GM12878 (cell line): Measurements from ENCODE around the gene APOBEC2. TPM values are rescaled to one million over a fixed set of nuclear protein-coding genes. Genes with fewer than 3 reads are reported as not detected.

Experiments used
- BCLAF1 ChIP-seq: fragments of 450-650 bp; IDR thresholded peaks from 2 replicates; pipeline ENCODE4 v1.6.1; 2017; ENCODE audit warnings: antibody characterized with exemption, mild to moderate bottlenecking, moderate library complexity
- HDAC2 ChIP-seq: fragments of 200-600 bp; sonication (generic); IDR thresholded peaks from 2 replicates; pipeline ENCODE4 v1.6.1; 2017
- KLF5 ChIP-seq: fragments of 450-650 bp; IDR thresholded peaks from 2 replicates; pipeline ENCODE4 v1.6.1; 2014; ENCODE audit warnings: mild to moderate bottlenecking; ENCODE audit not compliant: partially characterized antibody
- MAX ChIP-seq: IDR thresholded peaks from 2 replicates; pipeline ENCODE4 v1.6.1; 2012; ENCODE audit warnings: low read depth, low read length, improper control_type of control experiment
- STAT1 ChIP-seq: fragments of 450-650 bp; conservative IDR thresholded peaks from 2 replicates; pipeline ENCODE4 v1.6.1; 2014; ENCODE audit warnings: antibody characterized with exemption, mild to moderate bottlenecking
- SUZ12 ChIP-seq: fragments of 200-600 bp; sonication (generic); IDR thresholded peaks from one replicate; pipeline ENCODE4 v1.6.1; 2018; ENCODE audit warnings: antibody characterized with exemption, mild to moderate bottlenecking; ENCODE audit not compliant: unreplicated experiment
- ZBTB33 ChIP-seq: fragments of 450-650 bp; IDR thresholded peaks from 2 replicates; pipeline ENCODE4 v1.6.1; 2017; ENCODE audit warnings: mild to moderate bottlenecking
- ZSCAN29 ChIP-seq: fragments of 450-650 bp; IDR thresholded peaks from 2 replicates; pipeline ENCODE4 v1.6.1; 2017; ENCODE audit warnings: mild to moderate bottlenecking, moderate library complexity
- polyA plus RNA-seq, 11 experiments: library from polyadenylated mRNA; depleted of rRNA in 4 of 11; unstranded in 6 of 11; stranded (reverse) in 5 of 11; fragments of >200 nt; fragmentation: Nextera tagmentation in 4 of 11; fragmentation: Illumina TruSeq in 1 of 11; extraction: Ambion mirVana in 4 of 11; extraction: Trizol in 1 of 11; gene quantifications; 1 replicate in 1 of 11; 2 replicates in 10 of 11; pipeline versions ENCODE4 v1.2.1 to v1.2.3, GENCODE V29; 2011 to 2016; ENCODE audit warnings: inconsistent platforms in 2 of 11, missing spikeins in 2 of 11, low read depth in 1 of 11
- total RNA-seq, 4 experiments: library from RNA; depleted of rRNA in 3 of 4; stranded (reverse); fragments of >200 nt in 3 of 4; fragmentation: Illumina TruSeq in 1 of 4; extraction: Trizol in 1 of 4; gene quantifications; 2 replicates each; pipeline versions ENCODE4 v1.2.1 to v1.2.3, GENCODE V29; 2013 to 2021
- TF ChIP-seq, protein P1 (sequence below): IDR thresholded peaks from 2 replicates; pipeline ENCODE4 v1.6.1; 2012; ENCODE audit warnings: mild to moderate bottlenecking, low read depth, low read length
- TF ChIP-seq, protein P2 (sequence below): fragments of 450-650 bp; IDR thresholded peaks from 2 replicates; pipeline ENCODE4 v1.6.1; 2017; ENCODE audit warnings: mild to moderate bottlenecking, moderate library complexity
- TF ChIP-seq, protein P3 (sequence below): fragments of 450-650 bp; IDR thresholded peaks from 2 replicates; pipeline ENCODE4 v1.6.1; 2017; ENCODE audit warnings: mild to moderate bottlenecking, low read depth, inconsistent platforms; ENCODE audit not compliant: poor library complexity, severe bottlenecking

The APOBEC2 gene
- total and polyA plus RNA-seq, 10 of the 15 experiments (the other 5 are each of a cell fraction or from before 2014, with no cell fraction given) = 0.11 to 1.4 (median 0.87) TPM; not detected in 6

DNA sequence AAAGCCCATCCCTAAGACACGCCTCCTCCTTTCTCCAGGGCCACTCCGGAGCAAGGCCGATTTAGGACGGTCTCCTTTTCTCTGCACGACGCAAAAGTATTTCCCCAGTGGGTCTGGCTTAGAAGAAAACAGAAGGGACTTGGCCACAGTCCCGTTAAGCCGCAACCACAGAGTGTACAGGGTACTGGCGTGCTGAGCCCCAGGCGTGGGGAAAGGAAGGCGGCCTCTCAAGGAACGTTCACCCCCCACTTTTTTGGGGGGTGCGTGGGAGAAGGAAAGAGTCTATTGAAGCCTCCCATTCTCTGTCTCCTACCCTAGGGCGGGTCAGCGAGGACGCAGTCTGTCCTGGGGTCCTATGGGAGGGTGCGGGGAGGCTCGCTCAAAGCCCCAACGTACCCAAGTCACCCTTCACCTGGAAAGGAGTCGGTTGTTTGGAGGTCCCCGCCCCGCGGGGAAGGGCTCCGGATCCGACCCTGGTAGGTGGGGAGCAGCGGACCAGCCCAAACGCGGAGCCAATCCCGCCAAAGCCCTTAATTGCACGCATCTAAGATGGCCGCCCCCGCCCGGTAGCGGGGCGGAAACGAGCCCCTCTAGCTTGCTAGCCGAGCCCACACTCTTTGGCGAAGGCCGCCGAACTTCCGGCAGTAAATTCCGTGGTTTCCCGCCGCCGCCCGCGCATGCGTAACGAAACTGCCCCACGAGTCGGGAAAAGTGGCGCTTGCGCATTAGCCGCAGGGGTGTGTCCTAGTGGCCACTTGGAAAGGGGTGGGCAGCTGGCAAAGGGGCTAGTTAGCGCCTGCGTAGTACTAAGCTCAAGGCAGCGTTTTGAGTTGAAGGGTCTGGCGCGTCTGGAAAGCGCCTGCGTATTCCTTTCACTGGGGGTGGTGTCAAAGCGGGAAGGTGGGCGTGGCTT is 19.2 kb downstream of the APOBEC2 start, which contains the start of gene OARD1 (continued):
- TF ChIP-seq BCLAF1 = no peak
- no peak; the same call in 1 of the 2 replicates for TF ChIP-seq MAX
- peak; percentile 82 for TF ChIP-seq KLF5
- no peak for TF ChIP-seq HDAC2
- 0 out of 2 replicates have a peak, but pooled peaks have one; percentile 13 for TF ChIP-seq ZBTB33
- TF ChIP-seq, protein P1, sequence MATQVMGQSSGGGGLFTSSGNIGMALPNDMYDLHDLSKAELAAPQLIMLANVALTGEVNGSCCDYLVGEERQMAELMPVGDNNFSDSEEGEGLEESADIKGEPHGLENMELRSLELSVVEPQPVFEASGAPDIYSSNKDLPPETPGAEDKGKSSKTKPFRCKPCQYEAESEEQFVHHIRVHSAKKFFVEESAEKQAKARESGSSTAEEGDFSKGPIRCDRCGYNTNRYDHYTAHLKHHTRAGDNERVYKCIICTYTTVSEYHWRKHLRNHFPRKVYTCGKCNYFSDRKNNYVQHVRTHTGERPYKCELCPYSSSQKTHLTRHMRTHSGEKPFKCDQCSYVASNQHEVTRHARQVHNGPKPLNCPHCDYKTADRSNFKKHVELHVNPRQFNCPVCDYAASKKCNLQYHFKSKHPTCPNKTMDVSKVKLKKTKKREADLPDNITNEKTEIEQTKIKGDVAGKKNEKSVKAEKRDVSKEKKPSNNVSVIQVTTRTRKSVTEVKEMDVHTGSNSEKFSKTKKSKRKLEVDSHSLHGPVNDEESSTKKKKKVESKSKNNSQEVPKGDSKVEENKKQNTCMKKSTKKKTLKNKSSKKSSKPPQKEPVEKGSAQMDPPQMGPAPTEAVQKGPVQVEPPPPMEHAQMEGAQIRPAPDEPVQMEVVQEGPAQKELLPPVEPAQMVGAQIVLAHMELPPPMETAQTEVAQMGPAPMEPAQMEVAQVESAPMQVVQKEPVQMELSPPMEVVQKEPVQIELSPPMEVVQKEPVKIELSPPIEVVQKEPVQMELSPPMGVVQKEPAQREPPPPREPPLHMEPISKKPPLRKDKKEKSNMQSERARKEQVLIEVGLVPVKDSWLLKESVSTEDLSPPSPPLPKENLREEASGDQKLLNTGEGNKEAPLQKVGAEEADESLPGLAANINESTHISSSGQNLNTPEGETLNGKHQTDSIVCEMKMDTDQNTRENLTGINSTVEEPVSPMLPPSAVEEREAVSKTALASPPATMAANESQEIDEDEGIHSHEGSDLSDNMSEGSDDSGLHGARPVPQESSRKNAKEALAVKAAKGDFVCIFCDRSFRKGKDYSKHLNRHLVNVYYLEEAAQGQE = no peak
- TF ChIP-seq SUZ12 = no peak
- TF ChIP-seq, protein P2, sequence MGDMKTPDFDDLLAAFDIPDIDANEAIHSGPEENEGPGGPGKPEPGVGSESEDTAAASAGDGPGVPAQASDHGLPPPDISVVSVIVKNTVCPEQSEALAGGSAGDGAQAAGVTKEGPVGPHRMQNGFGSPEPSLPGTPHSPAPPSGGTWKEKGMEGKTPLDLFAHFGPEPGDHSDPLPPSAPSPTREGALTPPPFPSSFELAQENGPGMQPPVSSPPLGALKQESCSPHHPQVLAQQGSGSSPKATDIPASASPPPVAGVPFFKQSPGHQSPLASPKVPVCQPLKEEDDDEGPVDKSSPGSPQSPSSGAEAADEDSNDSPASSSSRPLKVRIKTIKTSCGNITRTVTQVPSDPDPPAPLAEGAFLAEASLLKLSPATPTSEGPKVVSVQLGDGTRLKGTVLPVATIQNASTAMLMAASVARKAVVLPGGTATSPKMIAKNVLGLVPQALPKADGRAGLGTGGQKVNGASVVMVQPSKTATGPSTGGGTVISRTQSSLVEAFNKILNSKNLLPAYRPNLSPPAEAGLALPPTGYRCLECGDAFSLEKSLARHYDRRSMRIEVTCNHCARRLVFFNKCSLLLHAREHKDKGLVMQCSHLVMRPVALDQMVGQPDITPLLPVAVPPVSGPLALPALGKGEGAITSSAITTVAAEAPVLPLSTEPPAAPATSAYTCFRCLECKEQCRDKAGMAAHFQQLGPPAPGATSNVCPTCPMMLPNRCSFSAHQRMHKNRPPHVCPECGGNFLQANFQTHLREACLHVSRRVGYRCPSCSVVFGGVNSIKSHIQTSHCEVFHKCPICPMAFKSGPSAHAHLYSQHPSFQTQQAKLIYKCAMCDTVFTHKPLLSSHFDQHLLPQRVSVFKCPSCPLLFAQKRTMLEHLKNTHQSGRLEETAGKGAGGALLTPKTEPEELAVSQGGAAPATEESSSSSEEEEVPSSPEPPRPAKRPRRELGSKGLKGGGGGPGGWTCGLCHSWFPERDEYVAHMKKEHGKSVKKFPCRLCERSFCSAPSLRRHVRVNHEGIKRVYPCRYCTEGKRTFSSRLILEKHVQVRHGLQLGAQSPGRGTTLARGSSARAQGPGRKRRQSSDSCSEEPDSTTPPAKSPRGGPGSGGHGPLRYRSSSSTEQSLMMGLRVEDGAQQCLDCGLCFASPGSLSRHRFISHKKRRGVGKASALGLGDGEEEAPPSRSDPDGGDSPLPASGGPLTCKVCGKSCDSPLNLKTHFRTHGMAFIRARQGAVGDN = no peak
- TF ChIP-seq, protein P3, sequence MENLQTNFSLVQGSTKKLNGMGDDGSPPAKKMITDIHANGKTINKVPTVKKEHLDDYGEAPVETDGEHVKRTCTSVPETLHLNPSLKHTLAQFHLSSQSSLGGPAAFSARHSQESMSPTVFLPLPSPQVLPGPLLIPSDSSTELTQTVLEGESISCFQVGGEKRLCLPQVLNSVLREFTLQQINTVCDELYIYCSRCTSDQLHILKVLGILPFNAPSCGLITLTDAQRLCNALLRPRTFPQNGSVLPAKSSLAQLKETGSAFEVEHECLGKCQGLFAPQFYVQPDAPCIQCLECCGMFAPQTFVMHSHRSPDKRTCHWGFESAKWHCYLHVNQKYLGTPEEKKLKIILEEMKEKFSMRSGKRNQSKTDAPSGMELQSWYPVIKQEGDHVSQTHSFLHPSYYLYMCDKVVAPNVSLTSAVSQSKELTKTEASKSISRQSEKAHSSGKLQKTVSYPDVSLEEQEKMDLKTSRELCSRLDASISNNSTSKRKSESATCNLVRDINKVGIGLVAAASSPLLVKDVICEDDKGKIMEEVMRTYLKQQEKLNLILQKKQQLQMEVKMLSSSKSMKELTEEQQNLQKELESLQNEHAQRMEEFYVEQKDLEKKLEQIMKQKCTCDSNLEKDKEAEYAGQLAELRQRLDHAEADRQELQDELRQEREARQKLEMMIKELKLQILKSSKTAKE = peak; percentile 52
- no peak for TF ChIP-seq ZSCAN29
- TF ChIP-seq STAT1 = no peak
